Neural crest cell (in vitro differentiated cells): ENCODE results near the gene DLG1. TPM values are rescaled to one million over a fixed set of nuclear protein-coding genes. Genes with fewer than 3 reads are reported as not detected.

Experiments used
- DNase-seq: peaks from one replicate; pipeline ENCODE4 v3.0.0; 2021; ENCODE audit warnings: low read depth, mixed read lengths, low spot score
- H3K27ac Mint-ChIP-seq: one replicate; pipeline ENCODE4 v1.8.0; 2021; ENCODE audit warnings: mild to moderate bottlenecking, mixed read lengths; ENCODE audit not compliant: unreplicated experiment
- H3K27me3 Mint-ChIP-seq: 2 replicates; pipeline ENCODE4 v1.8.0; 2021; ENCODE audit warnings: low read depth, mild to moderate bottlenecking, mixed read lengths
- H3K36me3 Mint-ChIP-seq: 2 replicates; pipeline ENCODE4 v1.8.0; 2021; ENCODE audit warnings: low read depth, mild to moderate bottlenecking, mixed read lengths
- H3K4me1 Mint-ChIP-seq: 2 replicates; pipeline ENCODE4 v1.8.0; 2021; ENCODE audit warnings: mixed read lengths
- H3K4me3 Mint-ChIP-seq: one replicate; pipeline ENCODE4 v1.8.0; 2021; ENCODE audit warnings: mild to moderate bottlenecking, mixed read lengths
- H3K9me3 Mint-ChIP-seq: 2 replicates; pipeline ENCODE4 v1.8.0; 2021; ENCODE audit warnings: mixed read lengths
- total RNA-seq: library from RNA; stranded (reverse); gene quantifications from 2 replicates; pipeline ENCODE4 v1.2.1, GENCODE V29; 2021
- TF ChIP-seq, protein P1 (sequence below): fragments of 200-600 bp; sonication (generic); conservative IDR thresholded peaks from 2 replicates; pipeline ENCODE4 v1.5.0; 2021; ENCODE audit warnings: antibody characterized with exemption, mild to moderate bottlenecking

Gene DLG1
- total RNA-seq, 1 donor from 2014 or later, result 95.5 TPM

GRCh38 chr3:197024881-197025735 lies 273.3 kb downstream of the DLG1 start:
- no peak for DNase-seq
- Mint-ChIP-seq H3K27me3 (peaks cover 22% of the 10 kb centered on the region), H3K27ac (no peak overlapping the region), H3K36me3 (no peaks in the 10 kb centered on the region), H3K9me3 (no peaks in the 10 kb centered on the region), H3K4me3 (peak overlapping the region; percentile 47), H3K4me1 (peaks cover 31% of the 10 kb centered on the region)
- TF ChIP-seq, protein P1, sequence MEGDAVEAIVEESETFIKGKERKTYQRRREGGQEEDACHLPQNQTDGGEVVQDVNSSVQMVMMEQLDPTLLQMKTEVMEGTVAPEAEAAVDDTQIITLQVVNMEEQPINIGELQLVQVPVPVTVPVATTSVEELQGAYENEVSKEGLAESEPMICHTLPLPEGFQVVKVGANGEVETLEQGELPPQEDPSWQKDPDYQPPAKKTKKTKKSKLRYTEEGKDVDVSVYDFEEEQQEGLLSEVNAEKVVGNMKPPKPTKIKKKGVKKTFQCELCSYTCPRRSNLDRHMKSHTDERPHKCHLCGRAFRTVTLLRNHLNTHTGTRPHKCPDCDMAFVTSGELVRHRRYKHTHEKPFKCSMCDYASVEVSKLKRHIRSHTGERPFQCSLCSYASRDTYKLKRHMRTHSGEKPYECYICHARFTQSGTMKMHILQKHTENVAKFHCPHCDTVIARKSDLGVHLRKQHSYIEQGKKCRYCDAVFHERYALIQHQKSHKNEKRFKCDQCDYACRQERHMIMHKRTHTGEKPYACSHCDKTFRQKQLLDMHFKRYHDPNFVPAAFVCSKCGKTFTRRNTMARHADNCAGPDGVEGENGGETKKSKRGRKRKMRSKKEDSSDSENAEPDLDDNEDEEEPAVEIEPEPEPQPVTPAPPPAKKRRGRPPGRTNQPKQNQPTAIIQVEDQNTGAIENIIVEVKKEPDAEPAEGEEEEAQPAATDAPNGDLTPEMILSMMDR, result no peak

DNA sequence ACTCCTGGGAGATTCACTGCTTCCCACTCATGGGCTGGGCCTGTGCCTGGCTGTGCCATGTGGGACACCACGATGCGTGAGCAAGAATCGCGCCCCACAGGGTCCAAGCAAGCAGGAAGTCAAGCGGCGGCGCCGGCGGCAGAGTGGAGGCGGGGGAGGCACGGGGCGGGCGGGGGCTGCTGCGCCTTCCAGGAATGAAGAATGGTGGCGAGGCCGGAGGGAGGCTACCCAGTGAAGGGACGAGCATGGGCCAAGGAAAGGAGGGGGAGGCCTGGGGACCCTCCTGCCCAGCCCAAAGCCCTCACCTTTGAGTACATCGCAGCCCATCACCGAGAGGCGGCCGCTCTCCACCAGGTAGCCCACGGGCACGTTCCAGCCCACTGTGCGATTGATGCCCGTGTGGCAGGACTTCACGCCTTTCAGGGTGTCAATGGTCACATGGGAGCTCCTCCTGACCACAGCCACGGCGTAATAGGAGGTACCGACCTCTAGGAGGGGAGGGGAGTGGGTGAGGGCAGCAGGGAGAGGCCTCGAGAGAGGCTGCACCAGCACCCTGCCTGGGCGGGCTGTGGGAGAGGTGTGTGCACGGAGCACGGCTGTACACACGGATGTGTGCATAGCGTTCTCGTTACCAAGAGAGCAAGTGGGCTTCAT lies 274.3 kb downstream of the DLG1 start:
- H3K4me3 Mint-ChIP-seq, result peak overlapping the region; percentile 47
- H3K27ac Mint-ChIP-seq, result no peak overlapping the region
- TF ChIP-seq, protein P1, result no peak
- no peaks in the 10 kb centered on the region for H3K9me3 Mint-ChIP-seq
- H3K27me3 Mint-ChIP-seq, result peaks cover 16% of the 10 kb centered on the region
- no peak for DNase-seq
- H3K4me1 Mint-ChIP-seq, result peaks cover 41% of the 10 kb centered on the region
- no peaks in the 10 kb centered on the region for H3K36me3 Mint-ChIP-seq

DNA sequence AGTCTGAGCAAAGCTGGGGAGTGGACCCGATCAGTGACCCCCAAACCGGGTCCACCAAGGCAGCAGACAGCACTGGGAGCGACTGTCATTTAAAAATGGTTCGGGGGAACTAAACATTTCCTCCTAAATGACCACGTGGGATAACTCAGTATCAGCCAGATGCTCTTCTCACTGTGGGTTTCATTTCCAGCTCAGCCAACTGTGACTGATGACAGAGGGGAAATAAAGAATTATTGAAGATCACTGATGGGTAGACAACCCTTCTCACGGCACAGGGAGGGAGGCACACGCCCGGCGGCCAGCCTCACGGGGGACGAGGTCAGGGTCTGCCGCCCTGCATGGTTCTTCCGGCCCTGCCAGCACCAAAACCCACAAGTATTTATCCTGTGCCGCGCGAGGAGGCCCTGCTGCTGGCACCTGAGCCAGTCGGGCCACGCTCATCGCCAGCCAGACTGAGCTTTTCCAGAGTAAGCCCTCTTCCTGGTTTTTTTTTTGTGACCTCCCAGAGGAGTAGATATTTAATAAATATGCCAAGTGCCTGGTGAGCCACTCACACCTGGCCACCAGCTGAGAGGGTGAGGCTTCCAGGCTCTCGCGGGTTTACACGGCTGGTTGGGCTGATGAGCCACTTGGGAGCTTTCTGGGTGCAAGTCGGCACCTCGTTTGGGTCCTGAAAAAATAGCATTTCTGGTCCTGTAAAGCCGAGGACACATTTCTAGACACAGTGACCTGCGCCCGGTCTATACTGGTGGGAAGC lies 275.0 kb downstream of the DLG1 start:
- TF ChIP-seq, protein P1, result no peak
- Mint-ChIP-seq H3K9me3 (no peaks in the 10 kb centered on the region), H3K27ac (no peak overlapping the region), H3K27me3 (peaks cover 11% of the 10 kb centered on the region), H3K36me3 (no peaks in the 10 kb centered on the region), H3K4me1 (peaks cover 48% of the 10 kb centered on the region), H3K4me3 (peak overlapping the region; percentile 34)
- DNase-seq, result no peak

GRCh38 chr3:197022405-197023231 lies 275.8 kb downstream of the DLG1 start:
- TF ChIP-seq, protein P1, result no peak
- peak overlapping the region; percentile 34 for H3K4me3 Mint-ChIP-seq
- no peak overlapping the region for H3K27ac Mint-ChIP-seq
- peaks cover 5% of the 10 kb centered on the region for H3K27me3 Mint-ChIP-seq
- DNase-seq, result no peak
- peaks cover 48% of the 10 kb centered on the region for H3K4me1 Mint-ChIP-seq
- no peaks in the 10 kb centered on the region for H3K36me3 Mint-ChIP-seq
- H3K9me3 Mint-ChIP-seq, result no peaks in the 10 kb centered on the region
